Ishikawa (cell line): ENCODE data around the gene CPNE2.

Experiments used
- CEBPB ChIP-seq: IDR thresholded peaks from 2 replicates; pipeline ENCODE4 v1.6.1; 2012
- CREB1 ChIP-seq: IDR thresholded peaks from 2 replicates; pipeline ENCODE4 v1.6.1; 2012; ENCODE audit warnings: low read depth
- EGR1 ChIP-seq: IDR thresholded peaks from 2 replicates; pipeline ENCODE4 v1.6.1; 2012
- EP300 ChIP-seq: IDR thresholded peaks from 2 replicates; pipeline ENCODE4 v1.6.1; 2012; ENCODE audit warnings: borderline replicate concordance
- FOXM1 ChIP-seq: IDR thresholded peaks from 2 replicates; pipeline ENCODE4 v1.6.1; 2012; ENCODE audit warnings: low read depth, borderline replicate concordance
- MAX ChIP-seq: IDR thresholded peaks from 2 replicates; pipeline ENCODE4 v1.6.1; 2012
- NFIC ChIP-seq: IDR thresholded peaks from 2 replicates; pipeline ENCODE4 v1.6.1; 2012
- RAD21 ChIP-seq: IDR thresholded peaks from 2 replicates; pipeline ENCODE4 v1.6.1; 2012; ENCODE audit warnings: low read depth
- REST ChIP-seq: IDR thresholded peaks from 2 replicates; pipeline ENCODE4 v1.6.1; 2012; ENCODE audit warnings: low read depth, mild to moderate bottlenecking
- TAF1 ChIP-seq: IDR thresholded peaks from 2 replicates; pipeline ENCODE4 v1.6.1; 2012; ENCODE audit warnings: low read depth, mild to moderate bottlenecking
- TCF12 ChIP-seq: IDR thresholded peaks from 2 replicates; pipeline ENCODE4 v1.6.1; 2012; ENCODE audit warnings: low read depth
- TEAD4 ChIP-seq: IDR thresholded peaks from 2 replicates; pipeline ENCODE4 v1.6.1; 2012
- USF1 ChIP-seq: IDR thresholded peaks from 2 replicates; pipeline ENCODE4 v1.6.1; 2012
- YY1 ChIP-seq: IDR thresholded peaks from 2 replicates; pipeline ENCODE4 v1.6.1; 2012; ENCODE audit warnings: low read depth
- ZBTB7A ChIP-seq: IDR thresholded peaks from 2 replicates; pipeline ENCODE4 v1.6.1; 2012; ENCODE audit warnings: low read depth

CPNE2 gene

GRCh38 chr16:57092786-57093411, 516 bp downstream of the CPNE2 start:
- TF ChIP-seq REST: no peak
- no peak for TF ChIP-seq TAF1
- TF ChIP-seq RAD21: peak; percentile 15; the same call in 1 of the 2 replicates
- TF ChIP-seq TCF12: no peak
- no peak for TF ChIP-seq YY1
- TF ChIP-seq ZBTB7A: 0 out of 2 replicates have a peak, but pooled peaks have one; percentile 85
- TF ChIP-seq MAX: no peak
- TF ChIP-seq USF1: no peak
- no peak for TF ChIP-seq CREB1
- TF ChIP-seq CEBPB: no peak
- TF ChIP-seq EGR1: no peak
- TF ChIP-seq NFIC: no peak
- TF ChIP-seq EP300: no peak

GRCh38 chr16:57093666-57094564, 1.5 kb downstream of the CPNE2 start:
- TF ChIP-seq NFIC (peak; percentile 73), YY1 (no peak)

GRCh38 chr16:57094911-57095310, 2.5 kb downstream of the CPNE2 start:
- no peak for TF ChIP-seq CREB1
- TF ChIP-seq NFIC: no peak
- TF ChIP-seq TAF1: no peak
- no peak for TF ChIP-seq ZBTB7A
- TF ChIP-seq EGR1: no peak
- TF ChIP-seq FOXM1: no peak
- TF ChIP-seq YY1: no peak
- TF ChIP-seq TCF12: no peak
- no peak for TF ChIP-seq TEAD4
- TF ChIP-seq CEBPB: no peak
- TF ChIP-seq EP300: no peak

GRCh38 chr16:57096192-57096591, 3.8 kb downstream of the CPNE2 start:
- TF ChIP-seq REST (no peak), TCF12 (no peak), YY1 (no peak), MAX (no peak), CREB1 (no peak), TEAD4 (no peak), EGR1 (no peak), NFIC (no peak)

GRCh38 chr16:57096793-57097192, 4.4 kb downstream of the CPNE2 start:
- no peak for TF ChIP-seq YY1
- no peak for TF ChIP-seq CREB1
- no peak for TF ChIP-seq REST
- TF ChIP-seq CEBPB: no peak
- no peak for TF ChIP-seq FOXM1
- TF ChIP-seq ZBTB7A: no peak
- no peak for TF ChIP-seq TAF1
- TF ChIP-seq EGR1: no peak
- TF ChIP-seq USF1: no peak
